HEK293 (cell line): ENCODE measurements around the gene HOXA6.

Source experiments
- CTCF ChIA-PET: fragments of 350-600 bp; formaldehyde crosslinking; extraction: SDS; loops from one replicate; lab custom pipeline; 2021; ENCODE audit warnings: antibody characterized with exemption; lab: Yijun Ruan, JAX
- POLR2A ChIA-PET: fragments of 300-600 bp; formaldehyde crosslinking; extraction: SDS; loops from one replicate; lab custom pipeline; 2020; ENCODE audit warnings: antibody characterized with exemption, inconsistent platforms; lab: Yijun Ruan, JAX
- H3K27ac ChIP-seq: fragments of 200-500 bp; sonication (Bioruptor generic); 2 replicates; pipeline ENCODE4 v1.5.1; 2014; ENCODE audit warnings: low read depth, low read length, control low read depth, inconsistent platforms; ENCODE audit errors: extremely low read depth
- H3K36me3 ChIP-seq, 2 experiments: fragments of 200-500 bp in 1 of 2; sonication (Bioruptor generic) in 1 of 2; 1 replicate in 1 of 2; 2 replicates in 1 of 2; pipeline ENCODE4 v1.5.1; 2014 to 2017; ENCODE audit warnings: inconsistent platforms in 2 of 2, low read length in 2 of 2; ENCODE audit not compliant: control insufficient read depth in 2 of 2, insufficient read depth in 1 of 2
- H3K4me1 ChIP-seq: fragments of 200-500 bp; sonication (Bioruptor generic); 2 replicates; pipeline ENCODE4 v1.5.1; 2014; ENCODE audit warnings: mild to moderate bottlenecking, low read length, inconsistent platforms; ENCODE audit not compliant: control insufficient read depth, insufficient read depth
- H3K4me3 ChIP-seq: 2 replicates; pipeline ENCODE4 v1.5.1; 2011; ENCODE audit warnings: low read depth, mild to moderate bottlenecking, control low read depth, low read length, moderate library complexity
- H3K9me3 ChIP-seq: fragments of 200-500 bp; sonication (Bioruptor generic); 2 replicates; pipeline ENCODE4 v1.5.1; 2014; ENCODE audit warnings: low read depth, low read length, inconsistent platforms; ENCODE audit not compliant: control insufficient read depth, insufficient read depth
- ELK4 ChIP-seq: IDR thresholded peaks from 2 replicates; pipeline ENCODE4 v1.6.1; 2011; ENCODE audit warnings: mild to moderate bottlenecking, low read depth, low read length, borderline replicate concordance
- HOXC10 ChIP-seq: sonication (generic); formaldehyde crosslinking; IDR thresholded peaks from 2 replicates; pipeline ENCODE4 v1.8.1; 2023; ENCODE audit warnings: mild to moderate bottlenecking, missing genetic modification reagents
- KLF1 ChIP-seq: fragments of 450-650 bp; formaldehyde crosslinking; IDR thresholded peaks from 2 replicates; pipeline ENCODE4 v1.5.1; 2016; ENCODE audit warnings: missing biosample characterization, missing genetic modification characterization
- OSR2 ChIP-seq: fragments of 450-650 bp; formaldehyde crosslinking; IDR thresholded peaks from 2 replicates; pipeline ENCODE4 v1.5.1; 2016; ENCODE audit warnings: missing biosample characterization, missing genetic modification characterization
- PRDM4 ChIP-seq: fragments of 450-650 bp; formaldehyde crosslinking; IDR thresholded peaks from 2 replicates; pipeline ENCODE4 v1.5.1; 2017; ENCODE audit warnings: missing biosample characterization, missing genetic modification characterization
- PRDM6 ChIP-seq: fragments of 450-650 bp; formaldehyde crosslinking; IDR thresholded peaks from 2 replicates; pipeline ENCODE4 v1.5.1; 2017; ENCODE audit warnings: missing biosample characterization, missing genetic modification characterization
- ZBTB6 ChIP-seq: fragments of 450-650 bp; formaldehyde crosslinking; IDR thresholded peaks from 2 replicates; pipeline ENCODE4 v1.5.1; 2017; ENCODE audit warnings: missing biosample characterization, missing genetic modification characterization
- ZNF366 ChIP-seq: fragments of 450-650 bp; formaldehyde crosslinking; conservative IDR thresholded peaks from 2 replicates; pipeline ENCODE4 v1.5.1; 2016; ENCODE audit warnings: missing biosample characterization, missing genetic modification characterization
- ZNF37A ChIP-seq: fragments of 450-650 bp; IDR thresholded peaks from 2 replicates; pipeline ENCODE4 v1.5.1; 2018; ENCODE audit warnings: missing biosample characterization, missing genetic modification characterization
- ZNF561 ChIP-seq: fragments of 450-650 bp; IDR thresholded peaks from 2 replicates; pipeline ENCODE4 v1.5.1; 2018; ENCODE audit warnings: missing biosample characterization, missing genetic modification characterization, borderline replicate concordance
- ZNF600 ChIP-seq: fragments of 450-650 bp; formaldehyde crosslinking; IDR thresholded peaks from 2 replicates; pipeline ENCODE4 v1.5.1; 2016; ENCODE audit warnings: missing biosample characterization, missing genetic modification characterization
- ZNF629 ChIP-seq: fragments of 450-650 bp; formaldehyde crosslinking; IDR thresholded peaks from 2 replicates; pipeline ENCODE4 v1.5.1; 2017; ENCODE audit warnings: missing biosample characterization, missing genetic modification characterization

HOXA6 gene

GRCh38 chr7:27112361-27112760, 35.2 kb downstream of the HOXA6 start:
- CTCF ChIA-PET, result interaction anchor here (0.9 kb wide), 1 partner anchor 73 kb away, joined by 3 read pairs; the partner anchor contains the start of gene HOXA11
- peaks cover 21% of the 10 kb centered on the region for H3K4me1 ChIP-seq
- peak overlapping the region; percentile 99 for H3K27ac ChIP-seq
- peak overlapping the region; percentile 70 for H3K4me3 ChIP-seq
- POLR2A ChIA-PET, result interaction anchor here (2.1 to 3.6 kb wide), 6 partner anchors 16 to 248 kb away, joined by 7 to 32 read pairs (median 18); partner anchors contain the start of genes HOXA1, HOXA4 and SKAP2
- peaks cover 7 to 25% of the 10 kb centered on the region in 2 experiments for H3K36me3 ChIP-seq
- no peaks in the 10 kb centered on the region for H3K9me3 ChIP-seq
- TF ChIP-seq ELK4 (no peak), PRDM6 (tag by site-specific recombination) (peak; percentile 74), PRDM4 (peak; percentile 50; the same call in 1 of the 2 replicates)

GRCh38 chr7:27111751-27112277, 35.8 kb downstream of the HOXA6 start:
- CTCF ChIA-PET, result interaction anchor here (1.0 kb wide), 2 partner anchors 8 to 29 kb away, joined by 3 to 6 read pairs; no protein-coding TSS in a partner anchor
- TF ChIP-seq PRDM4 (peak; percentile 75; the same call in 1 of the 2 replicates), ZNF37A (tag by site-specific recombination) (no peak), HOXC10 (CRISPR knock-in tag) (no peak), OSR2 (0 out of 2 replicates have a peak, but pooled peaks have one; percentile 37), PRDM6 (tag by site-specific recombination) (peak; percentile 39), ZBTB6 (tag by site-specific recombination) (no peak), ZNF600 (0 out of 2 replicates have a peak, but pooled peaks have one; percentile 24), ZNF629 (tag by site-specific recombination) (no peak), ZNF561 (tag by site-specific recombination) (0 out of 2 replicates have a peak, but pooled peaks have one; percentile 22), ZNF366 (0 out of 2 replicates have a peak, but pooled peaks have one; percentile 12), KLF1 (tag by site-specific recombination) (no peak)
- TF ChIP-seq, all 188 proteins: peak for 6
- Histone ChIP-seq H3K27ac (peak overlapping the region; percentile 99), H3K4me3 (peak overlapping the region; percentile 70), H3K9me3 (no peaks in the 10 kb centered on the region), H3K4me1 (peaks cover 15% of the 10 kb centered on the region), H3K36me3 (peaks cover 11 to 23% of the 10 kb centered on the region in 2 experiments)
- POLR2A ChIA-PET, result interaction anchor here (3.2 kb wide), 1 partner anchor 14 kb away, joined by 31 read pairs; the partner anchor contains the start of gene HOXA1
